SK-N-SH (cell line): ENCODE measurements around the gene RRM2. TPM values are rescaled to one million over a fixed set of nuclear protein-coding genes. Genes with fewer than 3 reads are reported as not detected.

Experiments
- CTCF ChIA-PET: fragments of 300-600, 350-600 bp; formaldehyde crosslinking; extraction: SDS; loops from one replicate; lab custom pipeline; 2021; lab: Yijun Ruan, JAX
- POLR2A ChIA-PET: fragments of 350-600 bp; sonication (Branson Sonifier 250); formaldehyde crosslinking; extraction: SDS; loops from one replicate; lab custom pipeline; 2020; ENCODE audit warnings: antibody characterized with exemption, inconsistent platforms; lab: Yijun Ruan, JAX
- DNase-seq: peaks from one replicate; pipeline ENCODE4 v3.0.0; 2012
- H2AFZ ChIP-seq: fragments of 200-600 bp; sonication (generic); 2 replicates; pipeline ENCODE4 v1.8.1; 2016; ENCODE audit warnings: antibody characterized with exemption, mild to moderate bottlenecking, low read depth
- H3F3A ChIP-seq: fragments of 200-600 bp; sonication (generic); replicated peaks from 2 replicates; pipeline ENCODE3; 2016; ENCODE audit warnings: antibody characterized with exemption, mild to moderate bottlenecking; ENCODE audit not compliant: insufficient read depth
- H3K27ac ChIP-seq, 2 experiments: fragments of 200-500 bp in 1 of 2; fragments of 200-600 bp in 1 of 2; sonication (Bioruptor generic) in 1 of 2; sonication (generic), shearing (Covaris generic) in 1 of 2; 2 replicates each; pipeline versions ENCODE4 v1.5.1 to v1.6.1; 2014 to 2016; ENCODE audit warnings: low read depth in 2 of 2, inconsistent platforms in 1 of 2, low read length in 1 of 2, mild to moderate bottlenecking in 1 of 2, mixed read lengths in 1 of 2
- H3K27me3 ChIP-seq: fragments of 200-600 bp; sonication (generic), shearing (Covaris generic); 2 replicates; pipeline ENCODE4 v1.6.1; 2016; ENCODE audit warnings: mixed run types; ENCODE audit not compliant: insufficient read depth
- H3K36me3 ChIP-seq, 2 experiments: fragments of 200-500 bp in 1 of 2; fragments of 200-600 bp in 1 of 2; sonication (Bioruptor generic) in 1 of 2; sonication (generic) in 1 of 2; replicated peaks in 1 of 2; 2 replicates each; pipeline versions ENCODE3 to v1.5.1; 2014 to 2016; ENCODE audit warnings: low read length in 1 of 2, mild to moderate bottlenecking in 1 of 2; ENCODE audit not compliant: insufficient read depth in 2 of 2, control insufficient read depth in 1 of 2
- H3K4me1 ChIP-seq, 2 experiments: fragments of 200-500 bp in 1 of 2; fragments of 200-600 bp in 1 of 2; sonication (Bioruptor generic) in 1 of 2; sonication (generic), shearing (Covaris generic) in 1 of 2; 2 replicates each; pipeline versions ENCODE4 v1.5.1 to v1.6.1; 2014 to 2016; ENCODE audit warnings: low read depth in 1 of 2, low read length in 1 of 2, mixed run types in 1 of 2; ENCODE audit not compliant: insufficient read depth in 2 of 2, control insufficient read depth in 1 of 2
- H3K4me2 ChIP-seq: fragments of 200-600 bp; sonication (generic), shearing (Covaris generic); 2 replicates; pipeline ENCODE4 v1.6.1; 2017; ENCODE audit warnings: mixed run types
- H3K4me3 ChIP-seq, 2 experiments: fragments of 200-500 bp in 1 of 2; fragments of 200-600 bp in 1 of 2; sonication (Bioruptor generic) in 1 of 2; sonication (generic), shearing (Covaris generic) in 1 of 2; 2 replicates each; pipeline versions ENCODE4 v1.5.1 to v1.8.1; 2014 to 2016; ENCODE audit warnings: low read depth in 2 of 2, inconsistent platforms in 1 of 2, low read length in 1 of 2, mild to moderate bottlenecking in 1 of 2, mixed read lengths in 1 of 2, moderate library complexity in 1 of 2
- H3K79me2 ChIP-seq: fragments of 200-600 bp; sonication (generic); 2 replicates; pipeline ENCODE4 v1.8.1; 2017; ENCODE audit warnings: mild to moderate bottlenecking; ENCODE audit not compliant: insufficient read depth
- H3K9ac ChIP-seq: fragments of 200-600 bp; sonication (generic); 2 replicates; pipeline ENCODE4 v1.6.1; 2017; ENCODE audit warnings: mixed run types
- H3K9me2 ChIP-seq: fragments of 200-600 bp; sonication (generic); 2 replicates; pipeline ENCODE4 v1.6.1; 2017; ENCODE audit warnings: mixed run types
- H3K9me3 ChIP-seq: fragments of 200-600 bp; sonication (generic); 2 replicates; pipeline ENCODE4 v1.6.1; 2017; ENCODE audit warnings: mixed run types, mild to moderate bottlenecking, moderate library complexity
- H4K20me1 ChIP-seq: fragments of 200-600 bp; sonication (generic); 2 replicates; pipeline ENCODE4 v1.6.1; 2017; ENCODE audit warnings: mild to moderate bottlenecking, mixed run types; ENCODE audit not compliant: insufficient read depth
- CHD2 ChIP-seq: fragments of 150-350 bp; IDR thresholded peaks from 2 replicates; pipeline ENCODE4 v1.6.1; 2018; ENCODE audit warnings: low read length; ENCODE audit not compliant: partially characterized antibody
- CTCF ChIP-seq: fragments of 200-600 bp; sonication (generic); IDR thresholded peaks from 2 replicates; pipeline ENCODE4 v1.6.1; 2017; ENCODE audit warnings: antibody characterized with exemption, mild to moderate bottlenecking, moderate library complexity
- EP300 ChIP-seq, 2 experiments: IDR thresholded peaks; 2 replicates each; pipeline versions ENCODE4 v1.4.0 to v1.6.1; 2012; ENCODE audit warnings: borderline replicate concordance in 1 of 2, low read depth in 1 of 2, low read length in 1 of 2
- IRF3 ChIP-seq: fragments of 150-350 bp; IDR thresholded peaks from 2 replicates; pipeline ENCODE4 v1.6.1; 2016; ENCODE audit warnings: mild to moderate bottlenecking, low read depth, low read length
- PBX3 ChIP-seq: IDR thresholded peaks from 2 replicates; pipeline ENCODE4; 2012
- RAD21 ChIP-seq: IDR thresholded peaks from 2 replicates; pipeline ENCODE4 v1.6.1; 2012; ENCODE audit warnings: mild to moderate bottlenecking, low read length
- RCOR1 ChIP-seq: fragments of 150-350 bp; IDR thresholded peaks from 2 replicates; pipeline ENCODE4 v1.6.1; 2017; ENCODE audit warnings: antibody characterized with exemption, low read length
- USF1 ChIP-seq: IDR thresholded peaks from 2 replicates; pipeline ENCODE4 v1.4.0; 2012; ENCODE audit warnings: low read depth, borderline replicate concordance
- USF2 ChIP-seq: fragments of 150-350 bp; IDR thresholded peaks from 2 replicates; pipeline ENCODE4 v1.6.1; 2017; ENCODE audit warnings: antibody characterized with exemption, low read length, low read depth, borderline replicate concordance
- ZBTB33 ChIP-seq: IDR thresholded peaks from 2 replicates; pipeline ENCODE4 v1.4.0; 2012; ENCODE audit warnings: low read depth, borderline replicate concordance
- WGBS: methylation state at CpG from one replicate; pipeline ENCODE4 v1.1.6; 2017; ENCODE audit warnings: low lambda C conversion rate; 5-methylcytosine and 5-hydroxymethylcytosine counted together
- polyA plus RNA-seq, 3 experiments: library from polyadenylated mRNA; depleted of rRNA; stranded (reverse); fragments of >200 nt; gene quantifications; 2 replicates each; pipeline ENCODE4 v1.2.3, GENCODE V29; 2012

Gene RRM2
- polyA plus RNA-seq, 1 of the 3 experiments (the other 2 are of a cell fraction): 38.9 TPM

- no peaks in the 10 kb centered on the region for H3K79me2 ChIP-seq
- no peaks in the 10 kb centered on the region for H3F3A ChIP-seq
- no peaks in the 10 kb centered on the region for H3K9me3 ChIP-seq
- ChIA-PET POLR2A (interaction anchor here (0.5 to 0.9 kb wide), 2 partner anchors 18 to 25 kb away, joined by 3 read pairs; no protein-coding TSS in a partner anchor), CTCF (interaction anchor here (0.7 to 36.2 kb wide), 45 partner anchors 9 to 592 kb away, joined by 3 to 946 read pairs (median 5); partner anchors contain the start of genes CYS1, NOL10 and ODC1)
- no peak overlapping the region for H3K27ac ChIP-seq
- H3K36me3 ChIP-seq: no peaks in the 10 kb centered on the region
- H3K4me1 ChIP-seq: peaks cover 0 to 13% of the 10 kb centered on the region in 2 experiments; a peak in 1 of 4 replicates
- no peaks in the 10 kb centered on the region for H3K9me2 ChIP-seq
- H3K9ac ChIP-seq: no peak overlapping the region
- no peaks in the 10 kb centered on the region for H4K20me1 ChIP-seq
- no peak overlapping the region for H2AFZ ChIP-seq
- no peak for TF ChIP-seq IRF3
- TF ChIP-seq ZBTB33: no peak
- TF ChIP-seq PBX3: no peak
- TF ChIP-seq CHD2: no peak
- TF ChIP-seq EP300 (IDR thresholded peaks at IDR 0.05; ENCODE audit: borderline replicate concordance in 1 of 2, low read depth in 1 of 2, low read length in 1 of 2): no peak
- no peak for TF ChIP-seq USF2
- H3K4me3 ChIP-seq: no peak overlapping the region
- no peak overlapping the region for H3K4me2 ChIP-seq
- 95% methylated on average over 10 of the region's 10 CpGs for WGBS
- H3K27me3 ChIP-seq: no peaks in the 10 kb centered on the region
- no peak for DNase-seq
Measured at GRCh38 chr2:10096641-10097040, 25.9 kb upstream of the RRM2 start.

GRCh38 chr2:10097352-10098148 lies 25.0 kb upstream of the RRM2 start:
- no peak overlapping the region for H3K4me3 ChIP-seq
- DNase-seq: peak; percentile 91
- H3K9me2 ChIP-seq: no peaks in the 10 kb centered on the region
- no peaks in the 10 kb centered on the region for H3F3A ChIP-seq
- POLR2A ChIA-PET: interaction anchor here (0.6 kb wide), 1 partner anchor 296 kb away, joined by 5 read pairs; no protein-coding TSS in a partner anchor
- H3K79me2 ChIP-seq: no peaks in the 10 kb centered on the region
- H3K27me3 ChIP-seq: no peaks in the 10 kb centered on the region
- no peaks in the 10 kb centered on the region for H3K9me3 ChIP-seq
- H2AFZ ChIP-seq: no peak overlapping the region
- peaks cover 0 to 13% of the 10 kb centered on the region in 2 experiments; a peak in 1 of 4 replicates for H3K4me1 ChIP-seq
- H4K20me1 ChIP-seq: no peaks in the 10 kb centered on the region
- WGBS: 39% methylated on average over 16 of the region's 16 CpGs
- no peak overlapping the region for H3K27ac ChIP-seq
- no peaks in the 10 kb centered on the region for H3K36me3 ChIP-seq
- no peak overlapping the region for H3K4me2 ChIP-seq
- CTCF ChIA-PET: interaction anchor here (0.6 to 36.2 kb wide), 43 partner anchors 8 to 592 kb away, joined by 3 to 946 read pairs (median 5); partner anchors contain the start of genes CYS1, NOL10 and ODC1
- H3K9ac ChIP-seq: no peak overlapping the region
- TF ChIP-seq RCOR1: peak; percentile 14; the same call in 1 of the 2 replicates
- no peak for TF ChIP-seq PBX3
- peak; percentile 96 for TF ChIP-seq CTCF
- no peak for TF ChIP-seq EP300 (IDR thresholded peaks at IDR 0.05; ENCODE audit: borderline replicate concordance in 1 of 2, low read depth in 1 of 2, low read length in 1 of 2)
- peak; percentile 13 for TF ChIP-seq CHD2
- TF ChIP-seq IRF3: no peak
- peak; percentile 83 for TF ChIP-seq RAD21
- no peak for TF ChIP-seq USF1
